HEK293 (cell line): ENCODE results near the gene CCDC144A.

Experiments
- BCL11A ChIP-seq: fragments of 450-650 bp; formaldehyde crosslinking; IDR thresholded peaks from 2 replicates; pipeline ENCODE4 v1.5.1; 2016; ENCODE audit warnings: low read depth, missing biosample characterization, missing genetic modification characterization
- ZBTB1 ChIP-seq: fragments of 450-650 bp; formaldehyde crosslinking; IDR thresholded peaks from 2 replicates; pipeline ENCODE4 v1.5.1; 2016; ENCODE audit warnings: missing biosample characterization, missing genetic modification characterization
- ZFHX2 ChIP-seq: fragments of 450-650 bp; formaldehyde crosslinking; conservative IDR thresholded peaks from 2 replicates; pipeline ENCODE4 v1.5.1; 2016; ENCODE audit warnings: missing biosample characterization, missing genetic modification characterization
- ZNF214 ChIP-seq: fragments of 450-650 bp; formaldehyde crosslinking; IDR thresholded peaks from 2 replicates; pipeline ENCODE4 v1.5.1; 2017; ENCODE audit warnings: missing biosample characterization, mild to moderate bottlenecking, missing genetic modification characterization, borderline replicate concordance
- ZNF274 ChIP-seq, 2 experiments: fragments of 200-500 bp in 1 of 2; fragments of 450-650 bp in 1 of 2; sonication (Bioruptor generic) in 1 of 2; formaldehyde crosslinking in 1 of 2; IDR thresholded peaks; 2 replicates each; pipeline versions ENCODE4 v1.5.1 to v1.6.1; 2014 to 2016; ENCODE audit warnings: borderline replicate concordance in 1 of 2, inconsistent platforms in 1 of 2, low read length in 1 of 2, missing biosample characterization in 1 of 2, missing genetic modification characterization in 1 of 2
- ZNF747 ChIP-seq: fragments of 450-650 bp; formaldehyde crosslinking; IDR thresholded peaks from 2 replicates; pipeline ENCODE4 v1.5.1; 2016; ENCODE audit warnings: missing biosample characterization, missing genetic modification characterization
- TF ChIP-seq, protein P1 (sequence below): fragments of 450-650 bp; formaldehyde crosslinking; IDR thresholded peaks from 2 replicates; pipeline ENCODE4 v1.5.1; 2016; ENCODE audit warnings: missing biosample characterization, missing genetic modification characterization
- TF ChIP-seq, protein P2 (sequence below): fragments of 450-650 bp; formaldehyde crosslinking; IDR thresholded peaks from 2 replicates; pipeline ENCODE4 v1.5.1; 2016; ENCODE audit warnings: missing biosample characterization, missing genetic modification characterization
- TF ChIP-seq, protein P3 (sequence below): fragments of 450-650 bp; formaldehyde crosslinking; IDR thresholded peaks from 2 replicates; pipeline ENCODE4 v1.5.1; 2016; ENCODE audit warnings: missing biosample characterization, missing genetic modification characterization

GRCh38 chr17:16814439-16814838 lies 124.4 kb downstream of the CCDC144A start:
- TF ChIP-seq, protein P1, sequence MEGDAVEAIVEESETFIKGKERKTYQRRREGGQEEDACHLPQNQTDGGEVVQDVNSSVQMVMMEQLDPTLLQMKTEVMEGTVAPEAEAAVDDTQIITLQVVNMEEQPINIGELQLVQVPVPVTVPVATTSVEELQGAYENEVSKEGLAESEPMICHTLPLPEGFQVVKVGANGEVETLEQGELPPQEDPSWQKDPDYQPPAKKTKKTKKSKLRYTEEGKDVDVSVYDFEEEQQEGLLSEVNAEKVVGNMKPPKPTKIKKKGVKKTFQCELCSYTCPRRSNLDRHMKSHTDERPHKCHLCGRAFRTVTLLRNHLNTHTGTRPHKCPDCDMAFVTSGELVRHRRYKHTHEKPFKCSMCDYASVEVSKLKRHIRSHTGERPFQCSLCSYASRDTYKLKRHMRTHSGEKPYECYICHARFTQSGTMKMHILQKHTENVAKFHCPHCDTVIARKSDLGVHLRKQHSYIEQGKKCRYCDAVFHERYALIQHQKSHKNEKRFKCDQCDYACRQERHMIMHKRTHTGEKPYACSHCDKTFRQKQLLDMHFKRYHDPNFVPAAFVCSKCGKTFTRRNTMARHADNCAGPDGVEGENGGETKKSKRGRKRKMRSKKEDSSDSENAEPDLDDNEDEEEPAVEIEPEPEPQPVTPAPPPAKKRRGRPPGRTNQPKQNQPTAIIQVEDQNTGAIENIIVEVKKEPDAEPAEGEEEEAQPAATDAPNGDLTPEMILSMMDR (tag by site-specific recombination): no peak
- TF ChIP-seq ZBTB1 (tag by site-specific recombination) (no peak), ZNF747 (no peak), BCL11A (tag by site-specific recombination) (no peak), ZFHX2 (tag by site-specific recombination) (no peak), ZNF214 (no peak), ZNF274 (IDR thresholded peaks at IDR 0.05; ENCODE audit: low read length) (no peak), ZNF274 (tag by site-specific recombination; IDR thresholded peaks at IDR 0.05; ENCODE audit: borderline replicate concordance) (no peak)
- TF ChIP-seq, protein P2, sequence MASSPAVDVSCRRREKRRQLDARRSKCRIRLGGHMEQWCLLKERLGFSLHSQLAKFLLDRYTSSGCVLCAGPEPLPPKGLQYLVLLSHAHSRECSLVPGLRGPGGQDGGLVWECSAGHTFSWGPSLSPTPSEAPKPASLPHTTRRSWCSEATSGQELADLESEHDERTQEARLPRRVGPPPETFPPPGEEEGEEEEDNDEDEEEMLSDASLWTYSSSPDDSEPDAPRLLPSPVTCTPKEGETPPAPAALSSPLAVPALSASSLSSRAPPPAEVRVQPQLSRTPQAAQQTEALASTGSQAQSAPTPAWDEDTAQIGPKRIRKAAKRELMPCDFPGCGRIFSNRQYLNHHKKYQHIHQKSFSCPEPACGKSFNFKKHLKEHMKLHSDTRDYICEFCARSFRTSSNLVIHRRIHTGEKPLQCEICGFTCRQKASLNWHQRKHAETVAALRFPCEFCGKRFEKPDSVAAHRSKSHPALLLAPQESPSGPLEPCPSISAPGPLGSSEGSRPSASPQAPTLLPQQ (tag by site-specific recombination): no peak
- TF ChIP-seq, protein P3, sequence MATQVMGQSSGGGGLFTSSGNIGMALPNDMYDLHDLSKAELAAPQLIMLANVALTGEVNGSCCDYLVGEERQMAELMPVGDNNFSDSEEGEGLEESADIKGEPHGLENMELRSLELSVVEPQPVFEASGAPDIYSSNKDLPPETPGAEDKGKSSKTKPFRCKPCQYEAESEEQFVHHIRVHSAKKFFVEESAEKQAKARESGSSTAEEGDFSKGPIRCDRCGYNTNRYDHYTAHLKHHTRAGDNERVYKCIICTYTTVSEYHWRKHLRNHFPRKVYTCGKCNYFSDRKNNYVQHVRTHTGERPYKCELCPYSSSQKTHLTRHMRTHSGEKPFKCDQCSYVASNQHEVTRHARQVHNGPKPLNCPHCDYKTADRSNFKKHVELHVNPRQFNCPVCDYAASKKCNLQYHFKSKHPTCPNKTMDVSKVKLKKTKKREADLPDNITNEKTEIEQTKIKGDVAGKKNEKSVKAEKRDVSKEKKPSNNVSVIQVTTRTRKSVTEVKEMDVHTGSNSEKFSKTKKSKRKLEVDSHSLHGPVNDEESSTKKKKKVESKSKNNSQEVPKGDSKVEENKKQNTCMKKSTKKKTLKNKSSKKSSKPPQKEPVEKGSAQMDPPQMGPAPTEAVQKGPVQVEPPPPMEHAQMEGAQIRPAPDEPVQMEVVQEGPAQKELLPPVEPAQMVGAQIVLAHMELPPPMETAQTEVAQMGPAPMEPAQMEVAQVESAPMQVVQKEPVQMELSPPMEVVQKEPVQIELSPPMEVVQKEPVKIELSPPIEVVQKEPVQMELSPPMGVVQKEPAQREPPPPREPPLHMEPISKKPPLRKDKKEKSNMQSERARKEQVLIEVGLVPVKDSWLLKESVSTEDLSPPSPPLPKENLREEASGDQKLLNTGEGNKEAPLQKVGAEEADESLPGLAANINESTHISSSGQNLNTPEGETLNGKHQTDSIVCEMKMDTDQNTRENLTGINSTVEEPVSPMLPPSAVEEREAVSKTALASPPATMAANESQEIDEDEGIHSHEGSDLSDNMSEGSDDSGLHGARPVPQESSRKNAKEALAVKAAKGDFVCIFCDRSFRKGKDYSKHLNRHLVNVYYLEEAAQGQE (tag by site-specific recombination): no peak
